HG02884 (cell line): ENCODE measurements around the gene SARDH.

Experiments
- ATAC-seq: cut with Tn5 transposase; IDR thresholded peaks from one replicate; pipeline ENCODE4 v1.9.1; 2021; ENCODE audit warnings: mild to moderate bottlenecking, moderate library complexity; ENCODE audit not compliant: unreplicated experiment

SARDH gene

DNA sequence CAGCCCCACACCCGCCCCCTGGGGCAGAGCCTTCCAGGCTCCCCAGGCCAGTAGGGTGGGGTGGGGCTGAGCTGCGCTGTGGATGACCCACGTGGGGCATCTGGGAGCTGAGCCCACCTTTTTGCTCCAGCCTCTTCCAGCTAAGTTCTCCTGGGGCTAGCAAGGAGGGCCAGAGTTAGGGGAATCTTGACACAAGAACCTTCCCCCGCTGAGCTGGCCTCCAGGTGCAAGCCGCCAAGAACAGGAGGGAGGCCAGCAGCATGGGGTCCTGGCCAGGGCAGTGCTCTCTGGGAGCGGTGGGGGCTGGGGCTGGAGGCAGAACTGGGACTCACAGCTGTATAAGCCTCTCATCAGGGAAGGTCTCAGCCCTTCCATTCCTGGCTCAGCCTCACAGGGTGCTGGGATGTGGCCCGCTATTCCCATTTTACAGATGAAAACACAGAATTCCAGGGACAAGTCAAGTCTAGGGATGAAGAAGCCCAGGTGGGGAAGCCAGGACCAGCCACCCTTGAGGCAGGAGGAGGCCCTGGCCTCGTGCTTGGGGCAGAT, 21.5 kb downstream of the SARDH start:
- ATAC-seq = no peak

- no peak for ATAC-seq
These were observed 22.1 kb downstream of the SARDH start for GRCh38 chr9:133715866-133716563.

GRCh38 chr9:133715295-133715865, 22.8 kb downstream of the SARDH start:
- ATAC-seq = no peak

GRCh38 chr9:133714606-133715294, 23.4 kb downstream of the SARDH start:
- ATAC-seq = no peak

- ATAC-seq = no peak
These were observed 24.1 kb downstream of the SARDH start for GRCh38 chr9:133713960-133714495.

- ATAC-seq = no peak
These were observed 24.8 kb downstream of the SARDH start for GRCh38 chr9:133713150-133713959.

DNA sequence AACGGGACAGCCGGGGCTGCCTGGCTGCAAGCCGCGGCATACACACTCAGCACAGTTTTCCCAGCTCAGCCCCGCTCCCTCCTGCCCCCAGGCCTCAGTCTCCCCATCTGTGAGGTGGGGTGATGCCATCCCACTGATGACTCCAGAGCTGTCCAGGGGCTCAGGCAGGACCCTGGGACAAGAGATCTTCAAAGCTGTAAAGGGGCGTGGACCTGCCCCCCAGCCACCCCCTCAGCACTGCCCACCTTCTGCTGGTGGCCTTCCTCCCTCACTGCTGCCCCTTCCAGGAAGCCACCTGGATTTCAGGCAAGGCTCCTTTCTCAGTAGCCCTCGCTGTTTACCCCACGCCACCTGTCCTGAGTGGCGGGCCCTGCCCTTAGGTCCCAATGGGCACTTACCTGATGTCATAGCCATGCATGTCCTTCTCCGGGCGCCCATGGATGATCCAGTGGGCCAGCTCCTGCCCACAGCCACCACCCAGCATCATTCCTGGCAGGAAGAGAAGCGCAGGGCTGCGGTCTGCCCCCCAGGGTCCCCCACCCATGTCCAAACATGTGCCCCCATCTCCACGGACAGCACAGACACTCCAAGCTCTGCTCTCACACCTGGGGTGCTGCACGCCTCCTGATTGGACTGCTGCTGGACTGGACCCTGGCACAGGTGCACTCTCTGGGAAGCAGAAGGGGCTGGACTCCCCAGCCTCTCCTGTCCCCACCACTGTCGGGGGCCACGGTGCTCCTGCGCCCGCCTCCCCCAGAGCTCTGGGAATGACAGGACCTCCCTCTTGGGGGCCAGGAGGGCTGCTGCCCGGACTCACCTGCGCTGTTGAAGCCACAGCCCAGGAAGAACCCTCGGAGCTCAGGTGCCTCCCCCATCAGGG, 25.7 kb downstream of the SARDH start:
- no peak for ATAC-seq

- ATAC-seq = no peak
These were observed 26.5 kb downstream of the SARDH start for GRCh38 chr9:133711428-133712220.

DNA sequence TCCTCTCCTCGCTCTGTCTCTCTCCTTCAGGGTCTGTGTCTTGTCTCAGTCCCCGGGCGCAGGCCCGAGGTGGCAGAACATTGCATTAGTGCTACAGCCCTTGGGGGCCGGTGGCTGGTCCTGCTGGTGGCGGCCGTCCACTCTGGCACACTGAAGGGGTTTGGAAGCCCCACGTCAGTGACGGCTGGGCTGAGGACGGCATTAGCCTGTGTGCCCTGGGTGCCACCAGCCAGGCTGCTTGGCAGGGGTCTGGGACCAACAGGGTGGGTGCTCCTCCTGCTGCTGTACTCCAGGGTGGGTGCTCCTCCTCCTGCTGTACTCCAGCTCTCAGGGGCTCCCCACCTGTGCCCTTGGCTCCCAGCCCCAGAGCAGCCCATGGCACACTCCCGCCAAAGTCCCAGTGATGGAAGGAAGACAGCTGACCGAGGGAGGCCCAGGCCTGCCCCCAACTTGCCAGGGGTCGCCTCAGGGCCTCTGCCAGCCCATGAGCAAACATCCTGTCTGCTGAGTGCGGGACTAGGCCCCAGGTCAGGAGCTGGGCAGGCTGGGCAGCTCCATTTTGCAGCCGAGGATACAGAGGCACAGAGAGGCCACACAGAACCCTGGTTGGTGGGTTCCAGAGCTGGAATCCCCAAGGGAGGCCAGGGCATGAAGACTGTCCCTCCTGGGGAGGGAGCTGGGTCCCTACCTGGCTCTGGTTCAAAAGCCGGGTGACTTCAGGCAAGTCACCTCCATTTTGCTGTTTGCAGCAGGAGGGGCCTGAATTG, 27.3 kb downstream of the SARDH start:
- ATAC-seq = no peak

DNA sequence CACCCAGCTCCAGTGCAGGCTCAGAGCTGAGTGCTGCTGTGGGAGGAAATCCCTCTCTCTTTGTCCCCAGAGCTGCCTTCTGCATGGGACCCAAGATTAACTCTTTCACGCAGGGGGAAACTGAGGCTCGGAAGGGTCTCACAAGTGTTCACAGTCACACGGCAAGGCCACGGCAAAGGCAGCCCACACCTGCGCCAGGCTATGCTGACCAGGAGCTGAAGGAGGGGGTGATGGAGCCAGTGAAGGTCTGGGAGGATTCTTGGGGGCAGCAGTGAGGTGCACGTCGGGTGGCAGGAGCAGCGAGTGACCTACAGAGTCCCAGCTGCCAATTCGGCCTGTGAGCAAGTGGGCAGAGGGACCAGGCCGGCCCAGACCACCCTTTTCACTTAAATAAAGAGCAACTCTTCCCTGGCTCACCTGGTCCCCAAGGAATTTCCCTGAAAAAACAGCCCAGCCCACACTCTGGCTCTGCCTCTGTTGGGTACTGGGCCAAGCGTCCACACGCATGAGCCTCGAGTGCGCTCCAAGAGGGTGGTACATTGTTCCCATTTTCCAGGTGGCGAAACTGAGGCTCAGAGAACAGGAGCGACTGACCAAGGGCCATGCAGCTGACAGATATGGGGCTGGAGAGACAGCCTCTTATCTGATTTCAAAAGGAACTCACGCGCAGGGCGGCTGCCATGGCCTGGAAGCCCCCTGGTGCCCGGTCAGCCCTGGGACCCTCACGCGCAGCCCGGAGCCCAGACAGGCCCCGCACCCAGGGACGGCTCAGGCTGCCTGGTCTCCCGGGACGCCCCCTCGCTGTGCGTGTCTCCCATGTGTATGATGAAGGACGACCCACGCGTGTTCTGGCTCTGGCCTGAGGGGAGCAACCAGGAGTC, 28.2 kb downstream of the SARDH start:
- ATAC-seq = no peak

DNA sequence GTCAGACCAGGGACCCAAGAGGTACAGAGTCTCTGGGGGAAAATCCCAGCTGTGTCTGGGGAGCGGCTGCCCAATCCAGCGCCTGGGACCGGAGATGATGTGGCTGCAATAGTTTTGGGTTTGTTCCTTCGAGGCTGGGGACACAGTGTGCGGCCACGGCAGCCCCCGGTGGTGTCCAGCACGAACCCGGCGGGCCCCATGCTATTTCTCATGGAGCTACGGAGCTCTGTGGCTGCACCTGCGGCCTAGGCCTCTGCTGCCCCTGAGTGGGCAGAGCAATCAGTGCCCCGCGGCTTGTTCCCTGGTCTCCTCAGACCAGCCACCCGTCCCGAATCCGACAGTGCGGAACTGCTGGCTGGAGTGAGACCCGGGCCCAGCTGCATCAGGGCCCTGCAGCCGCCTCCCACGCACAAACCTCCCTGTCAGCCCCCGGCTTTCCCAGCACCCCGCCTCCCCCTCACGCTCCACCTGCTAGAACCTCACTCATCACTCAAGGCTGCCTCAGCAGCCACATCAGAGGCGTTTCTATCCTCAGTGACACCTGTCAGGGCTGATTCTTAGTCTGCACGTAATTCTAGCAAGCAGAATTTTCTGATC, 29.0 kb downstream of the SARDH start:
- ATAC-seq = no peak

- no peak for ATAC-seq
These were observed 29.7 kb downstream of the SARDH start for GRCh38 chr9:133708246-133709014.

- ATAC-seq = no peak
These were observed 30.3 kb downstream of the SARDH start for GRCh38 chr9:133707763-133708245.

DNA sequence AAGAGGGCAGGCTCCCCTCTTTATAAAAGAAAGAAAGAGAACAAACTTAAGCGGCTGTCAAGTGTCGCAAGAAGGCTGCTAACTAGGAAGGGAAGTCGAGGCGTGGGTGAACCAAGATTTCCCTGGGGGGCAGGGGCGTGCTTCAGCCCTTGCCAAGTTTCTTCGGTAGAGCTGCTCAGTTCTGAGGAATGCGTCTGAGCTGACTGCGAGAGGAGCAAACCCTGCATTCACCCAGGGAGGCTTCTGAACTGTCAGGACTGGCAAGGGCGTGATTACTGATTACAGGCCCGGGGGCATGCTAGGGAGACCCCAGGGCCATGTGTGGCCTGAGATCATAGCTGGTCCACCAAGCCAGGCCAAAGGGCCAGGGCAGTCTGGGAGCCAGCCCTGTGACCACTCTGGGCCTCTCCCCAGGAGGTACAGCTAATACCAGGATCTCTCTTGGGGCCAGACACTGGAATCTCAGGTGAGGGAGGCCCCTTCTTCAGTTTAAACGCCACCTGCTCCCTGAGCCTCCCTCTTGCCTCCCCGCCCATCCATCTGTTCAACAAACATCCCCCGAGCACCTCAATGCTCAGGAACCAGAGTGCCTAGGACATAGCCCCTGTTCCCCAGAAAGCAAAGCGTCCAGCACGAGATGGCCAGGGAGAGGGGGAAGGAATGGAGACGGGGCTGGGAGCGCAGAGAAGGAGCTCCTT, 30.9 kb downstream of the SARDH start:
- ATAC-seq = no peak

DNA sequence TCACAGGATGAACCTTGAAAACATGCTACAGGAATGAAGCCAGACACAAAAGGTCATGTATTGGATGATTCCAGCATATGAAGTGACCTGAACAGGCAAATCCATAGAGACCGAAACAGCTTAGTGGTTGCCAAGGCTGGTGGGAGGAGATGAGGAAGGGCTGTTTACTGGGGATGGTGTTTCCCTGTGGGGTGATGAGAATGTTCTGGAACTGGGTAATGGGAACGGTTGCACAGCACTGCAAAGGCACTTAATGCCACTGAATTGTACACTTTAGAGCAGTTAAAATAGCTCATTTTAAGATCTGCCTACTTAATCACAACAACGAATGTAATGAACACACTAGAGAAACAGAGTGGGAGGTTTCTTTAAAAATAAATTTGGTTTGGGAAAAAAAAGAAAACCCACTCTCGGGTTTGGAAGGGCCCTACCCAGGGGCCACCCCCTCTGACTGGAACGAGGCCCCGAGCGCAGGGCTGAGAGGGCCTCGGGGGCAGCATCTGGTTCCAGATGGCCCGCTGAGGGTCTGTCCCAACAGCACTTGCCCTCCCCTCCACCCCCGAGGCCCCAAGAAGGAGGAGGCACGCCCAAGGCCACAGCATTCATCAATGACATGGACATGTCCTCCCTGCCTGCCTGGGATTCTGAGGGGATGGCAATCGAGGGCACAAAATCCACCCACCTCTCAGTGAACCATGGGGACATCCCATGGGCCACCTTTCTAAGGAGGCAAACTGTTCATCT, 31.7 kb downstream of the SARDH start:
- no peak for ATAC-seq
